ENCODE measurements around the gene CENPX. TPM values are rescaled to one million over a fixed set of nuclear protein-coding genes. Genes with fewer than 3 reads are reported as not detected.

The CENPX gene
- total and polyA plus RNA-seq, 2 of the 13 experiments (the other 11 are each of a cell fraction or from before 2014, with no cell fraction given): 92.7 to 170 TPM

GRCh38 chr17:81994593-81995462 lies 27.9 kb downstream of the CENPX start (continued):
- peak; percentile 34; the same call in 1 of the 2 replicates for TF ChIP-seq ZNF609 (CRISPR knock-in tag; IDR thresholded peaks at IDR 0.05; ENCODE audit: borderline replicate concordance)
- peak; percentile 20; the same call in 1 of the 2 replicates for TF ChIP-seq MEIS2 (CRISPR knock-in tag; IDR thresholded peaks at IDR 0.05)
- TF ChIP-seq TRIM24 (CRISPR knock-in tag; IDR thresholded peaks at IDR 0.05): no peak
- peak; percentile 38; the same call in 1 of the 2 replicates for TF ChIP-seq ZNF232 (CRISPR knock-in tag; IDR thresholded peaks at IDR 0.05; ENCODE audit: borderline replicate concordance)
- TF ChIP-seq, protein P1, sequence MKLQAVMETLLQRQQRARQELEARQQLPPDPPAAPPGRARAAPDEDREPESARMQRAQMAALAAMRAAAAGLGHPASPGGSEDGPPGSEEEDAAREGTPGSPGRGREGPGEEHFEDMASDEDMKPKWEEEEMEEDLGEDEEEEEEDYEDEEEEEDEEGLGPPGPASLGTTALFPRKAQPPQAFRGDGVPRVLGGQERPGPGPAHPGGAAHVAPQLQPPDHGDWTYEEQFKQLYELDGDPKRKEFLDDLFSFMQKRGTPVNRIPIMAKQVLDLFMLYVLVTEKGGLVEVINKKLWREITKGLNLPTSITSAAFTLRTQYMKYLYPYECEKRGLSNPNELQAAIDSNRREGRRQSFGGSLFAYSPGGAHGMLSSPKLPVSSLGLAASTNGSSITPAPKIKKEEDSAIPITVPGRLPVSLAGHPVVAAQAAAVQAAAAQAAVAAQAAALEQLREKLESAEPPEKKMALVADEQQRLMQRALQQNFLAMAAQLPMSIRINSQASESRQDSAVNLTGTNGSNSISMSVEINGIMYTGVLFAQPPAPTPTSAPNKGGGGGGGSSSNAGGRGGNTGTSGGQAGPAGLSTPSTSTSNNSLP (IDR thresholded peaks at IDR 0.05; ENCODE audit: low read depth, low read length): 0 out of 2 replicates have a peak, but pooled peaks have one; percentile 27
- TF ChIP-seq ZBTB37 (CRISPR knock-in tag; IDR thresholded peaks at IDR 0.05): peak; percentile 69; the same call in 1 of the 2 replicates
- TF ChIP-seq KDM4B (CRISPR knock-in tag; IDR thresholded peaks at IDR 0.05): peak; percentile 11; the same call in 1 of the 2 replicates
- peak; percentile 24; the same call in 1 of the 2 replicates for TF ChIP-seq KLF11 (CRISPR knock-in tag; IDR thresholded peaks at IDR 0.05)
- peak; percentile 96 for TF ChIP-seq ZNF746 (CRISPR knock-in tag; IDR thresholded peaks at IDR 0.05)
- peak; percentile 20; the same call in 1 of the 2 replicates for TF ChIP-seq IRF2 (CRISPR knock-in tag; IDR thresholded peaks at IDR 0.05)
- TF ChIP-seq GPN1 (CRISPR knock-in tag; IDR thresholded peaks at IDR 0.05; ENCODE audit: borderline replicate concordance): no peak
- no peak for TF ChIP-seq NFYC (CRISPR knock-in tag; IDR thresholded peaks at IDR 0.05)
- no peak; the same call in 1 of the 2 replicates for TF ChIP-seq FIP1L1 (IDR thresholded peaks at IDR 0.05; ENCODE audit: borderline replicate concordance, insufficient read depth, low read depth, low read length)
- TF ChIP-seq ZNF567 (CRISPR knock-in tag; IDR thresholded peaks at IDR 0.05; ENCODE audit: borderline replicate concordance): 0 out of 2 replicates have a peak, but pooled peaks have one; percentile 12
- no peak for TF ChIP-seq POGZ (CRISPR knock-in tag; IDR thresholded peaks at IDR 0.05)
- TF ChIP-seq THAP8 (CRISPR knock-in tag; IDR thresholded peaks at IDR 0.05; ENCODE audit: borderline replicate concordance): 0 out of 2 replicates have a peak, but pooled peaks have one; percentile 51
- no peak for TF ChIP-seq ZNF350 (CRISPR knock-in tag; IDR thresholded peaks at IDR 0.05; ENCODE audit: borderline replicate concordance, low read depth)

All from HepG2 (cell line).